ENCODE results near the gene GRK7.
A peak's percentile ranks its signal among the peaks of the same experiment; 100 is the strongest.
"Not testable (repeated sequence)": the region's sequence is repeated elsewhere in the genome, so short reads cannot be mapped to it uniquely, and the experiment has no call there.

The GRK7 gene

DNA sequence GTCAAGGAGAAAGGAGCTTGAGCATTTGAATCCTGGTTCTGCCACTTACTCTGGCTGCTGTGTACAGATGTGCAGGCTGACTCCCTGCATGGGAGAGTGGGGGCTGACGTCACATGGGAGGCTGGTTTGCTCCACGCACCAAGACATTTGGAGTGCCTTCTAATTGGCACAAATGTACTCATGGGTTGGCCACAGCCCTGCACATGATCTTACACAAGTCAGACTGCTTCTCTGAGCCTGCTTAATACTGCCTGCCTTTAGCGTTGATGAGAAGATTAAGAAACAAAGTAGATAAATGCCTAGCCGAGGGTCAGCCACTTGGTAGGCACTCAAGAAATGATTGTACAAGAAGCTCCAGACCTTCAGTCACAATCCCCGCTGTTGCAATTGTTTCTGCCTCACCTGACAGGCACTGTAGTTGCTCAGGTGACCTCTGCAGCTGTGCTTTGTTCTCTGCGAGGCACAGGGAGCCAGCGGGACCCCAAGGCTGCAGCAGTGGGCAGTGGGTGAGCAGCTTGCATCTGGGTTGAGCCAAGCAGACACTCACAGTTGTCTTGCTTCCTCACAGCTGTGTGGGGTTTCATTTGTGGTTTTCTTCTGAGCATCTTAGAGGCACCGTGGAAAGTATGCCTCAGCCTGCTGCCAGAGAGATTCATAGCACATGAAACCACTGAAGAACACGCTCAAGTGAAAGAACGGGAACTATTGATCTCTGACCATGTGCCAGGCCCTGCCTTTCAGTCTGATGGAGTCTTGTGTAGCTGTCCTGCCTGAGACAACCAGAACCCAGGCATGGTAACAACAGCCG is 33.1 kb downstream of the GRK7 start:
- peak; percentile 87 for DNase-seq

DNA sequence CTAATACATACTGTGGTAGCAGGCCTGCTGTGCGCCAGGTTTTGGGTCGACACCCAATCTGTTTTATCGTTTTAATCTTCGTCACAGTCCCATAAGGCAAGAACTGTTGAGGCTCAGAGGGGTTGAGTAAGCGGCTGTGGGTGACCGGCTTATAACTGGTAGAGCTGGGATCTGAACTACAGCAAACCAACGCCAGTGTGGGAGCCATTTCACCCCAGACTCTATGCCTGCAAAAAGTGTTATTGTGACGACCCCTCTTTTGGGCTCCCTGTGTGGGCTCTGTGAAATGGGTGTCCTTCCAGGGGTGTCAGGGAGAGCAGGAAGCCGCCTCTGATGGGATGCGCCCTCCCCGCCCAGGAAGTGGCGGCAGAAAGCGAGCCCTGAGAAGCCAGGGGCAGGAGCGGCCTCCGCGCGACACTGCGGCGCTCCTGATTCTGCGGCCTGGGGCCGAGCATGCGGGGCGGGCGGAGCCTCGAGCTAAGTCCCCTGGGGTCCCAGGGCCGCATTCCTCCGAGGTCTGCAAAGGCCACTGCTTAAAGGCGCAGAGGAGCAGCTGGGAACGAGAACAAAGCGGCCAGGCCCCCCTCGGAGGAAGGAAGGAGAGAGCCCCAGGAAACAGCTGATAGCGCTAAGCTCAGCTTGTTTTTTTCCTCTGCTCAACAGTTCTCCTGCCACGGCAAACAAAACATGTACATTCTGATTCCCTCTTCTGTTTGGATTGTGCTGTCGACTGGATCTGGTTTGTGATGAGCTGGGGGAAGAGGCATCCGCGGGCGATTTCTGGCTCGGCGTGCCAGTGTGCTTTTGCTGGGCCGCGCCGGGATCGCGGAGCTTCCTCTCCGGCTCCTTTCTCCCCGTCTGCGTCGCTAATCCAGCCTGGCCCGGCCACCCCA is 33.9 kb downstream of the GRK7 start:
- peak; percentile 16 for DNase-seq

DNA sequence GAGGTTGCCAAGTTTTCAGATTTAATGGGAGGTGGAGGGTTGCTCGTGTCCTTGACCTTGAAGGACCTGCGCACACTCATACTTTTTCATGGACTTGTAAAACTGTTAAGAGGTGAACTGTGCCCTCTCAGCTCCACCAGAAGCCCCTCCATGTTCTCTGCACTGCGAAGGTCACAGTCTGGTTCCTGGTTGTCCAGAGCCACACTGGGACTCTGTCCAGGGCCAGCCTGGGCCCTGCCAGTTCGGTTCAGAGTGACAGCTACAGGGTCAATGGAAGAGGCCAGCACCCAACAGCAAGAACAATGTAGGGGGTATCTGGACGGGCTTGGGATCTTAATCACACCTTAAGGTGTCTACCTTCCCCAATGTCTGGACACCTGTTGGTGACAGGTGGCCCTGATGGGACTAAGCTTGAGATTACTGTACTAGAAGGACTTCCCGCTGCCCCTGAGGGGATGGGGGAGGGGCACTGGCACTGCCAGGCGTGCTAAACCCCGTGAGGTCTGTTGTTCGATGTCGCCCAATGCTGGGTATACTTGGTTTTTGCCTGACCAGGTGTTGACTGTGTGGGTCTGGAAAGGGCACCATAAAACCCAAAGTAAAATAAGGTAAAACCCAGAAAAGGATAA is 34.7 kb downstream of the GRK7 start:
- DNase-seq = no peak

DNA sequence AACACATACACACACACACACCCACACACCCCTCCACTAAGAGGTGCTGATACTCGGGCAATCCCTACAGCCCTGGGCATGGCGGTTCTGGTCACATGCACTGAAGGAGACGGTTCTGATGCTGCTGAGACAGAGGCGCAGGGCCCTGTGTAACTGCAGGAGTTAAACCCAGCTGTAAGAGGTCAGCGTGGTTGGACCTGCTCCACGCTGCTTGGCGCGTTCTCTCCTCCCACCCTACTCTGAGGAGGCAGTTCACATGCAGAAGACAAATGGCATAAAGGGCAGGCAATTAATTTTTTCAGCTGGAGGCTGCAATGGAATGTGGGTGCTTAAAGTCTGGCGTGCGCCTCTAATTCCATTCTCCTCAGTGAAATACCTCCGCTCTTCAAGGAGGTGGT is 35.2 kb downstream of the GRK7 start:
- no peak for DNase-seq

DNA sequence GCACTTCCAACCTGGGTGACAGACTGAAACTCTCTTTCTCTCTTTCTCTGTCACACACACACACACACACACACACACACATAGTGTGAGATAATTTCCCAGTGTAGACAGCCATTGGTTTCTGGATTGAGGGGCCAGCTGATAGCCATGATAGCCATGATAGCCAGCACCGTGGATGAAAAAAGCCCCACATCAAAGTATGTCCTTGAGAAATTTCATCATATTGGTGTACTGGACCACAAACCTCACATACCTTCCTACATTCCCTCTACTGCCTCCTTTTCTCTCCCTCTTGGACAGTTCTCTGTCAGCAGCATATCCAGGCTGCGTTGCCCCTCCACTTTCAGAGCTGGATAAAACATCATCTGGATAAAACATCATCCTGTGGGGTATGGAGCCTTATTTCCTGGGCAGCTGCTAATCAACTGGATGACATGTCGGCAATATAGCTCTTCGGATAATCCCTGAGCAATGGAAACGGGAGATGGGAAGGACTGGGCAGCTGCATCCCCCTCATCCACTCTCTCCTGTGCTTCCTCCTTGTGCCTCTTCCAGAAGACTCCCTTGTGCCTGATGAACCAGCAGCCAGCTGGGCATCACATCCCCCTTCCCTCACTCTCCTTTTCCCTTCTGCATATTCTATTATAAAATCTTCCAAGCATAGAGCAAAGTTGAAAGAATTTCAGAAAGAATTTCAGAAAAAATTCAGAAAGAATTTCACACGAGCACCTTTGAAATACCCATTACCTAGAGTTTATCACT is 39.3 kb downstream of the GRK7 start:
- DNase-seq = no peak

DNA sequence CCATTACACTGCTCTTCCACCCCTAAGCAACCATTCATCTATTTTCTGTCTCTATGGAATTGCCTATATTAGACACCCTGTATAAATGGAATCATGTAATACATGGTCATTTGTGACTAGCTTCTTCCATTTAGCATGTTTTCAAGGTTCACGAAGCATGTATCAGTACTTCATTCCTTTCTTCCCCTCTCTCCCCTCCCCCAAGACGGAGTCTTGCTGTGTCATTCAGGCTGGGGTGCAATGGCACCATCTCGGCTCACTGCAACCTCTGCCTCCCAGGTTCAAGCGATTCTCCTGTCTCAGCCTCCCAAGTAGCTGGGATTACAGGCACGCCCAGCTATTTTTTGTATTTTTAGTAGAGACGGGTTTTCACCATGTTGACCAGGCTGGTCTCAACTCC is 40.3 kb downstream of the GRK7 start:
- not testable (repeated sequence) for DNase-seq

DNA sequence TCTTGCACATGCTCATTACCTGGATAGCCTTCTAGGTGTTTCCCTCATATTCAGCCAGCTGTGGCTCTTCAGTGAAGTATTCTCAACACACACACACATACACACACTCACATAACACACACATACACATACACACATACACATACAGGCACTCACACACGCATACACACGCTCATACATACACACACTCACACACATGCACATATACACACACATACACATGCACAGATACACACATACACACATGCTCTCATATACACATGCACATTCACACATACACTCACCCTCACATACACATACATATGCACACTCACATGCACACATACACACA is 41.2 kb downstream of the GRK7 start:
- no peak for DNase-seq

DNA sequence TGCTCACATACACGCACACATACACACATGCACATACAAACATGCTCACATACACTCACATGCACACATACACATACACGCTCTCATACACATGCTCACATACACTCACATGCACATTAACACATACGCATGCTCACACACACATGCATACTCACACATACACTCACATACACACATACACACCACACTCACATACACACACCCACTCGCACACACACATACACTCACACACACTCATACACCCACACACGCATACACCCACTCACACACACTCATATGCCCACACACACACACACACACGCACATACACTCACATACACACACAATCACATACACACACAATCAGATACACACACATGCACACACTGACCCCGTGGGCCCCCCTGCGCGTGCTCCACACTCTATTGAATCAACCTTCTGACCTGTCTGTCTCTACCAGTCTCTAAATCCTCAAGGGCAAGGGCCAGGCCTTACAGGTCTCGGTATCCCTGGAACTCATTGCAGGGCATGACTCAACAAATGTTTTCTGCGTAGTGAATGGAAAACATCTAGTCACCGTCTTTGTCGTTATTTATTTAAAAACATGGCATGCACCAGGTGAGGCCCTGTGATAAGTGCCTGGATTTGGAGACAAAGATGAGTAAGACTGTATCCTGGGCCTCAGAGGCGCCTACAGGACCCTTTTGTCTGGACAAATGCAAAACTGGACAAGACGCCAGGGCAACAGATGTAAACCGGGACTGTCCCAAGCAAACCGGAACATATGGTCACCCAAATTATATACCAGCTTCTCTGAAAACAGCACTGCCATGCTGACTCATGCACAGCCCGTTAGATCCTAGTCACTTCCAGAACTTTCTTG is 41.8 kb downstream of the GRK7 start:
- no peak for DNase-seq

DNA sequence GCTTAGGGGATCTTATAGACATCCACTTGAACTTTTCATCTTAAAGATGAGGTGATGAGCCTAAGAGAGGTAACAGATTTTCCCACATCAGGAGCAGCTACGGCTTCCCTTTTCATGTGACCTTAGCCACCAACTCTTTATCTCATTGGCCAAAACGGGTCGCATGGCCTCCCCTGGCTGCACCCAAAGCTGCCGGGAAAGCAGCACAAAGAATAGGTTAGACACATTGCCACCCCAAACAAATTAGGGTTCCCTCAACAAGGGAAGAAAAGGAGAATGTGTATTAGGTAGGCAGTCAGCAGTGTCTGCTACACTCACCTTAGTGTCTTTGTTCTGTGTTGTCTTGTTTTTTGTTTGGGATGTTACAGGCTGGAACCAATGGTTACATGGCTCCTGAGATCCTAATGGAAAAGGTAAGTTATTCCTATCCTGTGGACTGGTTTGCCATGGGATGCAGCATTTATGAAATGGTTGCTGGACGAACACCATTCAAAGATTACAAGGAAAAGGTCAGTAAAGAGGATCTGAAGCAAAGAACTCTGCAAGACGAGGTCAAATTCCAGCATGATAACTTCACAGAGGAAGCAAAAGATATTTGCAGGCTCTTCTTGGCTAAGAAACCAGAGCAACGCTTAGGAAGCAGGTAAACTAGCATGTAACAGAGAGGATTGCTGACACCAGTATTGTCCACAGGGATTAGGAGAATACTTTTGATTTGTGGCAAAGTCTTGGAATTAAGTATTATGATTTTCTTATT is 44.2 kb downstream of the GRK7 start:
- no peak for DNase-seq

DNA sequence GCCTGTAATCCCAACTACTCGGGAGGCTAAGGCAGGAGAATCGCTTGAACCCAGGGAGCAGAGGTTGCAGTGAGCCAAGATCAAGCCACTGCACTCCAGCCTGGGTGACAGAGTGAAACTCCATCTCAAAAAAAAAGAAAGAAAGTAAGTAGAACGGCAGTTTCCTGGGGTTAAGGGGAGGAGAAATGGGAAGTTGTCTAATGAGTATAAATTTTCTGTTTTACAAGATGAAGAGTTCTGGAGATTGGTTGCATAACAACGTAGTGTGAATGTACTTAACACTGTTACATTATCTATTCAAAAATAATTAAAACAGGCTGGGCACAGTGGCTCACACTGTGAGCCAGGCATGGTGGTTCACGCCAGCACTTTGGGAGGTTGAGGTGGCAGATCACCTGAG is 45.4 kb downstream of the GRK7 start:
- no peak for DNase-seq

DNA sequence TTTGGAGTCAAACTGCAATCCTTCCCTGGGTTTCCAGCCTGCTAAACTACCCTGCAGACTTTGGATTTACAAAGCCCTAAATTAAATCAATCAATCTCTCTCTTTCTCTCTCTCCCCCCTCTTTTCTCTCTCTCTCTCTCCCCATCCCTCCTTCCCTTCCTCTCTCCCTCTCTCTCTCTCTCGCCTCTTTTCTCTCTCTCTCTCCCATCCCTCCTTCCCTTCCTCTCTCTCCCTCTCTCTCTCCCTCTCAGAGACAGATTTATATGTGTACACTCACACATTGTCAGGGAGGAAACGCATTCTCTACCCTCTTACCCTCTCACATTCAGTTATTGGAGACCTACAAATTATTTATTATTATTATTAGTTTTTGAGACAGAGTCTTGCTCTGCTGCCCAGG is 47.0 kb downstream of the GRK7 start:
- DNase-seq = no peak

DNA sequence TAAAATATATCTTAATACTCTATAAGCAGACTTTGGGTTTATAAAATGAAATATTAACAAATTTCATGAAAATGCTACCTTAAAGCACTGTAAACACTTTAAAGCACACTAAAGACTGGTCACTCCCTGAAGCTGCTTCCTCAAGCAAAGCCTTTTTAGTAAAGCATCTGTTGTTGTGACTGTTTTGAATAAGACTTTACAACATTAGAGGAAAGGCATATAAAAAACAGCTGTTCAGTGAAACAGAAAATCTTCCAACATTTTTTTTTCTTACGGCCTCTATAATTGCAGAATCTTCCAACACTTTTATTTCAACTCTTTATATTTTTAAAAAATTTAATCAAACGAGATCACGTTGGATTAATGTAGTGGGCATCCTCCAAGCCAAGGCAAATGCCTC is 48.1 kb downstream of the GRK7 start:
- no peak for DNase-seq

DNA sequence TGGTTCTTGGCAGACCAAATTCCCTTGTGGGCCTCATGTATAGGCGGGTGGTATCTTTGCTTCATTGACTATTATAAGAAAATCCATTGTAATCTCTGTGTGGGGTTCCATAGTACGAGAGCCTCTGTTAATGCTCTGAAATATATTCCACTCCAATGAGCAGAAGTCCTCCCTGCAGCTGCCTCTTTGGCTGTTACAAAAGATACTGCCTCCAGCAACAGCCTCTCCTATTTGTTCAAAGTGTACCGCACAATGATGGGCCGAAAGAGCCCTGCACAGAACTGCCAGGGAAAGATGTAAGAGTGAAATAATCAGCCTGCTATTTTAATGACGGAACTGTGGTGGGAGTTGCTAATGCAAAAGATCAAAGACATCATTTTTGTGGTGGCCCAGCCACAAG is 48.9 kb downstream of the GRK7 start:
- no peak for DNase-seq

DNA sequence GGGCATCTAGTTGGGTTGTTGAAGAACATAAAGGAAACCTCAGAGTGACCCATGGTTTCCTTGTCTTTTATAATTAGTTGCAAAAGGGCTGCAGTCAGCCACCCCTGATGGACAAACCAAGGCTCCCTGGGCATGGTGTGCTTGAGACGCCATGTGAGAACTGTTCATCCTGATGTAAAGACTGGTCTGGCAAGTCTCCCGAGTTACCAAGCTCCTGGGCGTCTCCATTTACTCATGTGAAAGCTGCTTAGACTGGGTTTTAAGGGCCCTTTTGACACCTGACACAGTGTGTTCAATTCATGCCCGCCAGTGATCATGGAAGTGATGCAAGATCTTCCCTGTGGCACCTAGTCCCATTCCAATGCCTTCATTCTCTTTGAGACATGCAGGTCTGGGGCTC is 49.4 kb downstream of the GRK7 start:
- DNase-seq = no peak
